ENCODE data around the gene HERC2.

DNA sequence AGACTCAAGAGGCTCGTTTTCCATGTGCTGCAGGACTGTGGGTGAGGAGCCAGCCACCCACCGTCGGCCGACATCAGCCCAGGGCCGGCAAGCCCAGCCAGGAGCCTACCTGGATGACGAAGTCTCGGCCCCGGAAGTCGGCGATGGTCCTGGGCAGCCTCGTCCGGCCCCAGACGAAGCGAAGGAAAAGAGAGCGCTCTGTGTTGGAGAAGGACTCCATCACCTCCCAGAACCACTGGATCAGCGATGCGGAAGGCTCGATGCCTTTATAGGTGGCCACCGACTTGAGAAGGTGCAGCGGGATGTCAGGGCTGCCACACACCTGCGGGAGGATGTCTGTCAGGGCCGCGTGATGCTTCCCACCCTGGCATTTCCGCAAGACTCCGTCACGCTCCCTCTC, 209.0 kb downstream of the HERC2 start:
- TF ChIP-seq CTCF (IDR thresholded peaks at IDR 0.05 in 8 of 11, conservative IDR thresholded peaks at IDR 0.05 in 3 of 11) (no peak), POLR2AphosphoS5 (IDR thresholded peaks at IDR 0.05) (no peak), POLR2A (IDR thresholded peaks at IDR 0.05) (no peak)

All from spleen (tissue), 7 donors.